WTC11 (cell line): ENCODE measurements around the gene IGLL5. TPM values are rescaled to one million over a fixed set of nuclear protein-coding genes. Genes with fewer than 3 reads are reported as not detected.

Experiments
- ATAC-seq: fragments of 200-7000 bp; cut with Tn5 transposase; 2 replicates; pipeline ENCODE4 v1.10.0; 2021; ENCODE audit warnings: mild to moderate bottlenecking, moderate library complexity
- CTCF ChIA-PET: fragments of 300-600 bp; sonication (Branson Sonifier 250); formaldehyde crosslinking; loops from one replicate; lab custom pipeline; 2021; ENCODE audit warnings: antibody characterized with exemption; lab: Charles Lee
- POLR2A ChIA-PET: fragments of 350-600 bp; sonication (Branson Sonifier 250); formaldehyde crosslinking; loops from one replicate; lab custom pipeline; 2021; ENCODE audit warnings: antibody characterized with exemption; lab: Charles Lee
- DNase-seq: peaks from one replicate; pipeline ENCODE4 v3.0.0; 2021; ENCODE audit warnings: low spot score
- H3K27ac Mint-ChIP-seq: 2 replicates; pipeline ENCODE4 v1.8.0; 2021; ENCODE audit warnings: mixed read lengths
- H3K27me3 Mint-ChIP-seq: 2 replicates; pipeline ENCODE4 v1.8.0; 2021; ENCODE audit warnings: low read depth, mild to moderate bottlenecking, moderate library complexity, mixed read lengths
- H3K36me3 Mint-ChIP-seq: 2 replicates; pipeline ENCODE4 v1.8.0; 2021; ENCODE audit warnings: mixed read lengths
- H3K4me1 Mint-ChIP-seq: 2 replicates; pipeline ENCODE4 v1.8.0; 2022; ENCODE audit warnings: mixed read lengths
- H3K4me3 Mint-ChIP-seq: 2 replicates; pipeline ENCODE4 v1.8.0; 2021; ENCODE audit warnings: mild to moderate bottlenecking, moderate library complexity, mixed read lengths
- H3K9me3 Mint-ChIP-seq: 2 replicates; pipeline ENCODE4 v1.8.0; 2021; ENCODE audit warnings: mixed read lengths
- ATF1 ChIP-seq: sonication (generic); formaldehyde crosslinking; IDR thresholded peaks from 2 replicates; pipeline ENCODE4 v1.8.1; 2023; ENCODE audit warnings: mild to moderate bottlenecking, moderate library complexity, missing genetic modification reagents
- CREB1 ChIP-seq: sonication (generic); formaldehyde crosslinking; IDR thresholded peaks from 2 replicates; pipeline ENCODE4 v1.8.0; 2023; ENCODE audit warnings: mild to moderate bottlenecking, missing genetic modification reagents
- ELF4 ChIP-seq: sonication (generic); formaldehyde crosslinking; IDR thresholded peaks from 2 replicates; pipeline ENCODE4 v1.8.1; 2022; ENCODE audit warnings: low read depth, mild to moderate bottlenecking, moderate library complexity, missing genetic modification reagents
- HMGA2 ChIP-seq: fragments of 250-450 bp; sonication (Bioruptor Pico); IDR thresholded peaks from 2 replicates; pipeline ENCODE4 v1.4.0; 2021; ENCODE audit warnings: mild to moderate bottlenecking, moderate library complexity
- JAZF1 ChIP-seq: fragments of 250-450 bp; sonication (Bioruptor Pico); IDR thresholded peaks from 2 replicates; pipeline ENCODE4 v1.9.0; 2021; ENCODE audit warnings: moderate library complexity, mild to moderate bottlenecking, inconsistent platforms
- JUN ChIP-seq: sonication (generic); formaldehyde crosslinking; IDR thresholded peaks from 2 replicates; pipeline ENCODE4 v1.8.0; 2023; ENCODE audit warnings: mild to moderate bottlenecking, missing genetic modification reagents
- NR2C2 ChIP-seq: sonication (generic); formaldehyde crosslinking; IDR thresholded peaks from 2 replicates; pipeline ENCODE4 v1.8.0; 2022; ENCODE audit warnings: mild to moderate bottlenecking, missing genetic modification reagents
- NR3C1 ChIP-seq: sonication (generic); formaldehyde crosslinking; conservative IDR thresholded peaks from 2 replicates; pipeline ENCODE4 v1.8.1; 2023; ENCODE audit warnings: low read depth, mild to moderate bottlenecking, missing genetic modification reagents
- SOX15 ChIP-seq: fragments of 250-450 bp; sonication (Bioruptor Pico); IDR thresholded peaks from 2 replicates; pipeline ENCODE4 v1.9.0; 2021; ENCODE audit warnings: mild to moderate bottlenecking
- total RNA-seq: library from RNA; stranded (reverse); gene quantifications from 3 replicates; pipeline ENCODE4 v1.2.3, GENCODE V29; 2021
- TF ChIP-seq, protein P1 (sequence below): sonication (generic); formaldehyde crosslinking; IDR thresholded peaks from 2 replicates; pipeline ENCODE4 v1.8.0; 2023; ENCODE audit warnings: missing genetic modification reagents, mild to moderate bottlenecking, borderline replicate concordance
- TF ChIP-seq, protein P2 (sequence below): fragments of 250-450 bp; sonication (Bioruptor Pico); IDR thresholded peaks from 2 replicates; pipeline ENCODE4 v2.1.2; 2022; ENCODE audit warnings: mild to moderate bottlenecking, moderate library complexity
- TF ChIP-seq, protein P3 (sequence below): sonication (generic); formaldehyde crosslinking; IDR thresholded peaks from 2 replicates; pipeline ENCODE4 v1.8.0; 2022; ENCODE audit warnings: mild to moderate bottlenecking, missing genetic modification reagents
- TF ChIP-seq, protein P4 (sequence below): sonication (generic); formaldehyde crosslinking; IDR thresholded peaks from 2 replicates; pipeline ENCODE4 v1.8.0; 2023; ENCODE audit warnings: mild to moderate bottlenecking, missing genetic modification reagents
- TF ChIP-seq, protein P5 (sequence below): fragments of 250-450 bp; sonication (Bioruptor Pico); IDR thresholded peaks from 2 replicates; pipeline ENCODE4 v1.9.0; 2021; ENCODE audit warnings: mild to moderate bottlenecking
- TF ChIP-seq, protein P6 (sequence below): fragments of 250-450 bp; sonication (Bioruptor Pico); IDR thresholded peaks from 2 replicates; pipeline ENCODE4 v1.9.0; 2021; ENCODE audit warnings: mild to moderate bottlenecking

Gene IGLL5
- total RNA-seq, 1 experiment from 2014 or later, result not detected

DNA sequence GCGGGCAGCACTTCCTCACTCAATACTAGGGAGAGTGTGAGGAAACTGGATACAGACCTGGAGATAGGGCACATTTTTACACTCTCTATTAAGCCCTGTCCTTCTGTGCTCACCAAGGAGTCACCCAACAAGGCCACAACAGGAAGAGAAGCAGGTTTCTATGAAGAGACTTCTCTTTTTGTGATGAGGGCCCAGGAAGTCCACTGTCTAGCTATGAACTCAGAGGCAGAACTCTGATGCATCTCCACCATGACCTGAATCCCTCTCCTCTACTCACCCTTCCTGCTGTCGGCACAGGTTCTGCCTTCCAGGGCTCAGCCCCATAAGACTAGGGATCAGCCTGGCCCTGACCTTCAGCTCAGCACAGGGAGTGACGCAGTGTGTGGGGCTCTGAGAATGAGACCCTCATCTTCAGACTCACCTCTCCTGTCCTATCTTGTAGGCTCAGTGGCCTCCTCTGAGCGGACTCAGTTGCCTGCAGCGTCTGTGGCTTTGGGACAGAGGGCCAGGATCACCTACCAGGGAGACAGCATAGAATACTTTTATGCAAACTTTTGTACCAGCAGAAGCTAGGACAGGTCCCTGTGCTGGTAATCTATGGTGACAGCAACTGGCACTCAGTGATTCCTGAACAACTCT is 49.3 kb upstream of the IGLL5 start:
- TF ChIP-seq ELF4, result no peak
- TF ChIP-seq NR3C1 (CRISPR knock-in tag), result no peak
- no peak for TF ChIP-seq JUN
- TF ChIP-seq, protein P1, sequence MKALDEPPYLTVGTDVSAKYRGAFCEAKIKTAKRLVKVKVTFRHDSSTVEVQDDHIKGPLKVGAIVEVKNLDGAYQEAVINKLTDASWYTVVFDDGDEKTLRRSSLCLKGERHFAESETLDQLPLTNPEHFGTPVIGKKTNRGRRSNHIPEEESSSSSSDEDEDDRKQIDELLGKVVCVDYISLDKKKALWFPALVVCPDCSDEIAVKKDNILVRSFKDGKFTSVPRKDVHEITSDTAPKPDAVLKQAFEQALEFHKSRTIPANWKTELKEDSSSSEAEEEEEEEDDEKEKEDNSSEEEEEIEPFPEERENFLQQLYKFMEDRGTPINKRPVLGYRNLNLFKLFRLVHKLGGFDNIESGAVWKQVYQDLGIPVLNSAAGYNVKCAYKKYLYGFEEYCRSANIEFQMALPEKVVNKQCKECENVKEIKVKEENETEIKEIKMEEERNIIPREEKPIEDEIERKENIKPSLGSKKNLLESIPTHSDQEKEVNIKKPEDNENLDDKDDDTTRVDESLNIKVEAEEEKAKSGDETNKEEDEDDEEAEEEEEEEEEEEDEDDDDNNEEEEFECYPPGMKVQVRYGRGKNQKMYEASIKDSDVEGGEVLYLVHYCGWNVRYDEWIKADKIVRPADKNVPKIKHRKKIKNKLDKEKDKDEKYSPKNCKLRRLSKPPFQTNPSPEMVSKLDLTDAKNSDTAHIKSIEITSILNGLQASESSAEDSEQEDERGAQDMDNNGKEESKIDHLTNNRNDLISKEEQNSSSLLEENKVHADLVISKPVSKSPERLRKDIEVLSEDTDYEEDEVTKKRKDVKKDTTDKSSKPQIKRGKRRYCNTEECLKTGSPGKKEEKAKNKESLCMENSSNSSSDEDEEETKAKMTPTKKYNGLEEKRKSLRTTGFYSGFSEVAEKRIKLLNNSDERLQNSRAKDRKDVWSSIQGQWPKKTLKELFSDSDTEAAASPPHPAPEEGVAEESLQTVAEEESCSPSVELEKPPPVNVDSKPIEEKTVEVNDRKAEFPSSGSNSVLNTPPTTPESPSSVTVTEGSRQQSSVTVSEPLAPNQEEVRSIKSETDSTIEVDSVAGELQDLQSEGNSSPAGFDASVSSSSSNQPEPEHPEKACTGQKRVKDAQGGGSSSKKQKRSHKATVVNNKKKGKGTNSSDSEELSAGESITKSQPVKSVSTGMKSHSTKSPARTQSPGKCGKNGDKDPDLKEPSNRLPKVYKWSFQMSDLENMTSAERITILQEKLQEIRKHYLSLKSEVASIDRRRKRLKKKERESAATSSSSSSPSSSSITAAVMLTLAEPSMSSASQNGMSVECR (CRISPR knock-in tag), result no peak
- no peak for TF ChIP-seq CREB1
- TF ChIP-seq, protein P2, sequence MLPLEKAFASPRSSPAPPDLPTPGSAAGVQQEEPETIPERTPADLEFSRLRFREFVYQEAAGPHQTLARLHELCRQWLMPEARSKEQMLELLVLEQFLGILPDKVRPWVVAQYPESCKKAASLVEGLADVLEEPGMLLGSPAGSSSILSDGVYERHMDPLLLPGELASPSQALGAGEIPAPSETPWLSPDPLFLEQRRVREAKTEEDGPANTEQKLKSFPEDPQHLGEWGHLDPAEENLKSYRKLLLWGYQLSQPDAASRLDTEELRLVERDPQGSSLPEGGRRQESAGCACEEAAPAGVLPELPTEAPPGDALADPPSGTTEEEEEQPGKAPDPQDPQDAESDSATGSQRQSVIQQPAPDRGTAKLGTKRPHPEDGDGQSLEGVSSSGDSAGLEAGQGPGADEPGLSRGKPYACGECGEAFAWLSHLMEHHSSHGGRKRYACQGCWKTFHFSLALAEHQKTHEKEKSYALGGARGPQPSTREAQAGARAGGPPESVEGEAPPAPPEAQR (CRISPR knock-in tag), result no peak
- no peak for TF ChIP-seq ATF1 (CRISPR knock-in tag)
- no peak for TF ChIP-seq JAZF1
- no peak for TF ChIP-seq NR2C2 (CRISPR knock-in tag)
- TF ChIP-seq, protein P3, sequence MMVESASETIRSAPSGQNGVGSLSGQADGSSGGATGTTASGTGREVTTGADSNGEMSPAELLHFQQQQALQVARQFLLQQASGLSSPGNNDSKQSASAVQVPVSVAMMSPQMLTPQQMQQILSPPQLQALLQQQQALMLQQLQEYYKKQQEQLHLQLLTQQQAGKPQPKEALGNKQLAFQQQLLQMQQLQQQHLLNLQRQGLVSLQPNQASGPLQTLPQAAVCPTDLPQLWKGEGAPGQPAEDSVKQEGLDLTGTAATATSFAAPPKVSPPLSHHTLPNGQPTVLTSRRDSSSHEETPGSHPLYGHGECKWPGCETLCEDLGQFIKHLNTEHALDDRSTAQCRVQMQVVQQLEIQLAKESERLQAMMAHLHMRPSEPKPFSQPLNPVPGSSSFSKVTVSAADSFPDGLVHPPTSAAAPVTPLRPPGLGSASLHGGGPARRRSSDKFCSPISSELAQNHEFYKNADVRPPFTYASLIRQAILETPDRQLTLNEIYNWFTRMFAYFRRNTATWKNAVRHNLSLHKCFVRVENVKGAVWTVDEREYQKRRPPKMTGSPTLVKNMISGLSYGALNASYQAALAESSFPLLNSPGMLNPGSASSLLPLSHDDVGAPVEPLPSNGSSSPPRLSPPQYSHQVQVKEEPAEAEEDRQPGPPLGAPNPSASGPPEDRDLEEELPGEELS (CRISPR knock-in tag), result no peak
- no peak for TF ChIP-seq SOX15
- TF ChIP-seq, protein P4, sequence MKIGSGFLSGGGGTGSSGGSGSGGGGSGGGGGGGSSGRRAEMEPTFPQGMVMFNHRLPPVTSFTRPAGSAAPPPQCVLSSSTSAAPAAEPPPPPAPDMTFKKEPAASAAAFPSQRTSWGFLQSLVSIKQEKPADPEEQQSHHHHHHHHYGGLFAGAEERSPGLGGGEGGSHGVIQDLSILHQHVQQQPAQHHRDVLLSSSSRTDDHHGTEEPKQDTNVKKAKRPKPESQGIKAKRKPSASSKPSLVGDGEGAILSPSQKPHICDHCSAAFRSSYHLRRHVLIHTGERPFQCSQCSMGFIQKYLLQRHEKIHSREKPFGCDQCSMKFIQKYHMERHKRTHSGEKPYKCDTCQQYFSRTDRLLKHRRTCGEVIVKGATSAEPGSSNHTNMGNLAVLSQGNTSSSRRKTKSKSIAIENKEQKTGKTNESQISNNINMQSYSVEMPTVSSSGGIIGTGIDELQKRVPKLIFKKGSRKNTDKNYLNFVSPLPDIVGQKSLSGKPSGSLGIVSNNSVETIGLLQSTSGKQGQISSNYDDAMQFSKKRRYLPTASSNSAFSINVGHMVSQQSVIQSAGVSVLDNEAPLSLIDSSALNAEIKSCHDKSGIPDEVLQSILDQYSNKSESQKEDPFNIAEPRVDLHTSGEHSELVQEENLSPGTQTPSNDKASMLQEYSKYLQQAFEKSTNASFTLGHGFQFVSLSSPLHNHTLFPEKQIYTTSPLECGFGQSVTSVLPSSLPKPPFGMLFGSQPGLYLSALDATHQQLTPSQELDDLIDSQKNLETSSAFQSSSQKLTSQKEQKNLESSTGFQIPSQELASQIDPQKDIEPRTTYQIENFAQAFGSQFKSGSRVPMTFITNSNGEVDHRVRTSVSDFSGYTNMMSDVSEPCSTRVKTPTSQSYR (CRISPR knock-in tag), result no peak
- TF ChIP-seq, protein P5, sequence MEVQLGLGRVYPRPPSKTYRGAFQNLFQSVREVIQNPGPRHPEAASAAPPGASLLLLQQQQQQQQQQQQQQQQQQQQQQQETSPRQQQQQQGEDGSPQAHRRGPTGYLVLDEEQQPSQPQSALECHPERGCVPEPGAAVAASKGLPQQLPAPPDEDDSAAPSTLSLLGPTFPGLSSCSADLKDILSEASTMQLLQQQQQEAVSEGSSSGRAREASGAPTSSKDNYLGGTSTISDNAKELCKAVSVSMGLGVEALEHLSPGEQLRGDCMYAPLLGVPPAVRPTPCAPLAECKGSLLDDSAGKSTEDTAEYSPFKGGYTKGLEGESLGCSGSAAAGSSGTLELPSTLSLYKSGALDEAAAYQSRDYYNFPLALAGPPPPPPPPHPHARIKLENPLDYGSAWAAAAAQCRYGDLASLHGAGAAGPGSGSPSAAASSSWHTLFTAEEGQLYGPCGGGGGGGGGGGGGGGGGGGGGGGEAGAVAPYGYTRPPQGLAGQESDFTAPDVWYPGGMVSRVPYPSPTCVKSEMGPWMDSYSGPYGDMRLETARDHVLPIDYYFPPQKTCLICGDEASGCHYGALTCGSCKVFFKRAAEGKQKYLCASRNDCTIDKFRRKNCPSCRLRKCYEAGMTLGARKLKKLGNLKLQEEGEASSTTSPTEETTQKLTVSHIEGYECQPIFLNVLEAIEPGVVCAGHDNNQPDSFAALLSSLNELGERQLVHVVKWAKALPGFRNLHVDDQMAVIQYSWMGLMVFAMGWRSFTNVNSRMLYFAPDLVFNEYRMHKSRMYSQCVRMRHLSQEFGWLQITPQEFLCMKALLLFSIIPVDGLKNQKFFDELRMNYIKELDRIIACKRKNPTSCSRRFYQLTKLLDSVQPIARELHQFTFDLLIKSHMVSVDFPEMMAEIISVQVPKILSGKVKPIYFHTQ, result no peak
- TF ChIP-seq, protein P6, sequence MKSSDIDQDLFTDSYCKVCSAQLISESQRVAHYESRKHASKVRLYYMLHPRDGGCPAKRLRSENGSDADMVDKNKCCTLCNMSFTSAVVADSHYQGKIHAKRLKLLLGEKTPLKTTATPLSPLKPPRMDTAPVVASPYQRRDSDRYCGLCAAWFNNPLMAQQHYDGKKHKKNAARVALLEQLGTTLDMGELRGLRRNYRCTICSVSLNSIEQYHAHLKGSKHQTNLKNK (CRISPR knock-in tag), result no peak
- TF ChIP-seq HMGA2 (CRISPR knock-in tag), result no peak
- H3K9me3 Mint-ChIP-seq, result no peaks in the 10 kb centered on the region
- ChIA-PET POLR2A (no interaction called here), CTCF (interaction anchor here (0.8 to 1.9 kb wide), 7 partner anchors 10 to 116 kb away, joined by 3 to 9 read pairs (median 4); no protein-coding TSS in a partner anchor)
- no peak overlapping the region for H3K27ac Mint-ChIP-seq
- H3K4me1 Mint-ChIP-seq, result no peaks in the 10 kb centered on the region
- H3K36me3 Mint-ChIP-seq, result no peaks in the 10 kb centered on the region
- DNase-seq (no peak), ATAC-seq (no peak)
- peaks cover 95% of the 10 kb centered on the region for H3K27me3 Mint-ChIP-seq
- H3K4me3 Mint-ChIP-seq, result no peak overlapping the region
